Stimulated activated CD4-positive, alpha-beta T cell treated with anti-CD3 and anti-CD28 coated beads, Interleukin-2, amount 100 ng/mL, for 48 hours (primary cell): ENCODE data around the gene GRK2.

Experiments
- DNase-seq, 2 donors: peaks; one replicate each; pipeline ENCODE4 v3.0.0-alpha.2; 2020

GRK2 gene

GRCh38 chr11:67283481-67283963 lies 17.2 kb downstream of the GRK2 start:
- no peak for DNase-seq

GRCh38 chr11:67284811-67285540 lies 18.7 kb downstream of the GRK2 start:
- DNase-seq: no peak

- DNase-seq: no peak
Measured at GRCh38 chr11:67285541-67286498, 19.5 kb downstream of the GRK2 start.

GRCh38 chr11:67286621-67287333 lies 20.5 kb downstream of the GRK2 start:
- no peak for DNase-seq

GRCh38 chr11:67287355-67288197 lies 21.3 kb downstream of the GRK2 start:
- DNase-seq: no peak

- no peak for DNase-seq
Measured at GRCh38 chr11:67288198-67288451, 21.9 kb downstream of the GRK2 start.

GRCh38 chr11:67288452-67289225 lies 22.4 kb downstream of the GRK2 start:
- peak; percentile 78 to 80 for DNase-seq

- no peak for DNase-seq
Measured at GRCh38 chr11:67289226-67289650, 23.0 kb downstream of the GRK2 start, which contains the start of gene ANKRD13D. TSS of gene ANKRD13D (plus strand) at chr11:67289303. CDS start at chr11:67289461, 158 bp downstream.

GRCh38 chr11:67289651-67290479 lies 23.6 kb downstream of the GRK2 start:
- no peak for DNase-seq

GRCh38 chr11:67290801-67291200 lies 24.5 kb downstream of the GRK2 start:
- no peak for DNase-seq

- no peak for DNase-seq
Measured at GRCh38 chr11:67291481-67292381, 25.5 kb downstream of the GRK2 start.

GRCh38 chr11:67292671-67293070 lies 26.4 kb downstream of the GRK2 start:
- no peak for DNase-seq

- no peak for DNase-seq
Measured at GRCh38 chr11:67293090-67293489, 26.8 kb downstream of the GRK2 start.

- DNase-seq: no peak
Measured at GRCh38 chr11:67295846-67296245, 29.6 kb downstream of the GRK2 start.

GRCh38 chr11:67298786-67299185 lies 32.5 kb downstream of the GRK2 start:
- DNase-seq: no peak

GRCh38 chr11:67299471-67300191 lies 33.4 kb downstream of the GRK2 start:
- DNase-seq: no peak

- no peak for DNase-seq
Measured at GRCh38 chr11:67300256-67300755, 34.0 kb downstream of the GRK2 start.

GRCh38 chr11:67300756-67301312 lies 34.6 kb downstream of the GRK2 start:
- DNase-seq: no peak
